Measurements from ENCODE around the gene TPRG1L.

The TPRG1L gene

GRCh38 chr1:3664700-3665375, 40.0 kb downstream of the TPRG1L start:
- Histone ChIP-seq H3K4me3 (no peak overlapping the region), H3K27ac (no peak overlapping the region)
- no peak for TF ChIP-seq CTCF (IDR thresholded peaks at IDR 0.05)
- DNase-seq (ENCODE audit: low spot score) = no peak

GRCh38 chr1:3668148-3668547, 43.3 kb downstream of the TPRG1L start:
- TF ChIP-seq CTCF (IDR thresholded peaks at IDR 0.05) = no peak
- Histone ChIP-seq H3K4me3 (no peak overlapping the region), H3K27ac (no peak overlapping the region)
- DNase-seq (ENCODE audit: low spot score) = no peak

GRCh38 chr1:3668585-3669300, 43.9 kb downstream of the TPRG1L start:
- H3K27ac ChIP-seq = no peak overlapping the region
- no peak for DNase-seq (ENCODE audit: low spot score)
- no peak for TF ChIP-seq CTCF (IDR thresholded peaks at IDR 0.05)
- no peak overlapping the region for H3K4me3 ChIP-seq

GRCh38 chr1:3669421-3669821, 44.6 kb downstream of the TPRG1L start:
- TF ChIP-seq CTCF (IDR thresholded peaks at IDR 0.05) = no peak
- Histone ChIP-seq H3K4me3 (no peak overlapping the region), H3K27ac (no peak overlapping the region)
- DNase-seq (ENCODE audit: low spot score) = no peak

GRCh38 chr1:3669971-3670431, 45.2 kb downstream of the TPRG1L start:
- no peak for TF ChIP-seq CTCF (IDR thresholded peaks at IDR 0.05)
- Histone ChIP-seq H3K27ac (no peak overlapping the region), H3K4me3 (no peak overlapping the region)
- no peak for DNase-seq (ENCODE audit: low spot score)

GRCh38 chr1:3670823-3671265, 46.0 kb downstream of the TPRG1L start:
- H3K27ac ChIP-seq = no peak overlapping the region
- TF ChIP-seq CTCF (IDR thresholded peaks at IDR 0.05) = no peak
- no peak for DNase-seq (ENCODE audit: low spot score)

More at GRCh38 chr1:3670823-3671265, 46.0 kb downstream of the TPRG1L start:
- H3K4me3 ChIP-seq = no peak overlapping the region

Data from coronary artery (tissue), 2 donors.